NCI-H82 (cell line): ENCODE results near the gene TMEM41B.
"Not testable (repeated sequence)": the region's sequence is repeated elsewhere in the genome, so short reads cannot be mapped to it uniquely, and the experiment has no call there.

Experiments
- DNase-seq: peaks from one replicate; lab custom pipeline; 2025; lab: John Stamatoyannopoulos, UW

TMEM41B gene

GRCh38 chr11:9314291-9315077 is at the start of gene TMEM41B:
TMEM41B (minus strand) TSS chr11:9314593; CDS start chr11:9314441, 152 bp downstream.
- DNase-seq: peak; percentile 99

- DNase-seq: peak; percentile 84
Observed at GRCh38 chr11:9362393-9362863, 48.0 kb upstream of the TMEM41B start.

- not testable (repeated sequence) for DNase-seq
Observed at GRCh38 chr11:9360862-9361622, 46.6 kb upstream of the TMEM41B start.

- no peak for DNase-seq
Observed at GRCh38 chr11:9357041-9357440, 42.6 kb upstream of the TMEM41B start.

GRCh38 chr11:9351321-9351881 is 37.0 kb upstream of the TMEM41B start:
- DNase-seq: no peak

- not testable (repeated sequence) for DNase-seq
Observed at GRCh38 chr11:9347779-9348178, 33.4 kb upstream of the TMEM41B start.

GRCh38 chr11:9347100-9347499 is 32.7 kb upstream of the TMEM41B start:
- no peak for DNase-seq

GRCh38 chr11:9344061-9344680 is 29.8 kb upstream of the TMEM41B start:
- DNase-seq: peak; percentile 94

GRCh38 chr11:9341638-9342178 is 27.3 kb upstream of the TMEM41B start:
- no peak for DNase-seq

GRCh38 chr11:9332655-9333054 is 18.3 kb upstream of the TMEM41B start:
- no peak for DNase-seq

GRCh38 chr11:9330387-9331384 is 16.3 kb upstream of the TMEM41B start:
- no peak for DNase-seq

GRCh38 chr11:9320047-9320446 is 5.7 kb upstream of the TMEM41B start:
- DNase-seq: no peak

- DNase-seq: peak; percentile 48
Observed at GRCh38 chr11:9319377-9320001, 5.1 kb upstream of the TMEM41B start.

GRCh38 chr11:9318442-9319376 is 4.3 kb upstream of the TMEM41B start:
- peak; percentile 48 for DNase-seq

GRCh38 chr11:9316334-9316733 is 1.9 kb upstream of the TMEM41B start:
- no peak for DNase-seq

- peak; percentile 61 for DNase-seq
Observed at GRCh38 chr11:9315078-9315688, 790 bp upstream of the TMEM41B start.

- DNase-seq: peak; percentile 38
Observed at GRCh38 chr11:9313648-9314290, 624 bp downstream of the TMEM41B start.

- DNase-seq: no peak
Observed at GRCh38 chr11:9310485-9311090, 3.8 kb downstream of the TMEM41B start.
